A673 (cell line): ENCODE measurements around the gene SLC25A5. TPM values are rescaled to one million over a fixed set of nuclear protein-coding genes. Genes with fewer than 3 reads are reported as not detected.
"Not testable (repeated sequence)": the region's sequence is repeated elsewhere in the genome, so short reads cannot be mapped to it uniquely, and the experiment has no call there.

Experiments used
- BruUV-seq: library from RNA; stranded (reverse); fragments of 400-500 nt; replicated peaks from 2 replicates; lab custom pipeline; 2021; lab: Mats Ljungman, UMichigan
- CTCF ChIA-PET: fragments of 300-600 bp; sonication (Branson Sonifier 250); formaldehyde crosslinking; loops from one replicate; lab custom pipeline; 2022; ENCODE audit warnings: antibody characterized with exemption; lab: Charles Lee
- POLR2A ChIA-PET: fragments of 300-600 bp; sonication (Branson Sonifier 250); formaldehyde crosslinking; loops from one replicate; lab custom pipeline; 2022; ENCODE audit warnings: antibody characterized with exemption; ENCODE audit not compliant: low non-redundant PET; lab: Charles Lee
- DNase-seq: peaks from one replicate; pipeline ENCODE4 v3.0.0-alpha.2; 2015; ENCODE audit warnings: low spot score
- H3K27ac ChIP-seq: fragments of 200-600 bp; sonication (generic); 2 replicates; pipeline ENCODE4 v1.5.1; 2016; ENCODE audit warnings: mixed run types, low read depth, mild to moderate bottlenecking, mixed read lengths, antibody characterized with exemption, low read length; ENCODE audit not compliant: poor library complexity, severe bottlenecking
- H3K27me3 ChIP-seq: fragments of 200-600 bp; sonication (generic); replicated peaks from 2 replicates; pipeline ENCODE4 v1.6.1; 2017; ENCODE audit warnings: mixed run types, low read depth, mild to moderate bottlenecking, mixed read lengths, antibody characterized with exemption, low read length; ENCODE audit not compliant: insufficient read depth, poor library complexity
- H3K36me3 ChIP-seq: fragments of 200-600 bp; sonication (generic); 2 replicates; pipeline ENCODE4 v1.6.1; 2016; ENCODE audit warnings: mixed run types, mild to moderate bottlenecking, mixed read lengths, antibody characterized with exemption, low read length; ENCODE audit not compliant: insufficient read depth, poor library complexity, severe bottlenecking
- H3K4me1 ChIP-seq: fragments of 200-600 bp; sonication (generic); 2 replicates; pipeline ENCODE4 v1.6.1; 2017; ENCODE audit warnings: mixed run types, mild to moderate bottlenecking, mixed read lengths, antibody characterized with exemption, low read length; ENCODE audit not compliant: insufficient read depth, poor library complexity, severe bottlenecking
- H3K4me3 ChIP-seq: fragments of 200-600 bp; sonication (generic); 2 replicates; pipeline ENCODE4 v1.5.1; 2016; ENCODE audit warnings: low read depth, mixed run types, mild to moderate bottlenecking, mixed read lengths, low read length; ENCODE audit not compliant: poor library complexity, severe bottlenecking
- H3K9me3 ChIP-seq: fragments of 200-600 bp; sonication (generic); 2 replicates; pipeline ENCODE4 v1.6.1; 2016; ENCODE audit warnings: mixed run types, low read depth, mild to moderate bottlenecking, mixed read lengths, antibody characterized with exemption, low read length; ENCODE audit not compliant: poor library complexity, severe bottlenecking
- CTCF ChIP-seq: fragments of 300-800, 200-600 bp; sonication (generic); conservative IDR thresholded peaks from 2 replicates; pipeline ENCODE4 v1.5.1; 2017; ENCODE audit warnings: low read depth, mild to moderate bottlenecking, antibody characterized with exemption, low read length, moderate library complexity, mixed read lengths
- EZH2 ChIP-seq: fragments of 200-600 bp; sonication (generic); IDR thresholded peaks from 2 replicates; pipeline ENCODE4 v1.6.1; 2017; ENCODE audit warnings: borderline replicate concordance, low read depth, mild to moderate bottlenecking, mixed read lengths, antibody characterized with exemption, low read length; ENCODE audit not compliant: poor library complexity, severe bottlenecking
- intact Hi-C: fragments of 100-400 bp; cut with micrococcal nuclease; formaldehyde crosslinking; loops from one replicate; pipeline ENCODE4 v1.10.0; 2022; ENCODE audit not compliant: unreplicated experiment
- total RNA-seq: library from RNA; stranded (reverse); gene quantifications from 2 replicates; pipeline ENCODE4 v1.2.3, GENCODE V29; 2021

SLC25A5 gene
- total RNA-seq, 1 experiment from 2014 or later: 368 TPM

GRCh38 chrX:119427024-119427794 lies 41.0 kb upstream of the SLC25A5 start:
- Histone ChIP-seq H3K36me3 (no peaks in the 10 kb centered on the region), H3K27ac (no peak overlapping the region), H3K9me3 (no peaks in the 10 kb centered on the region), H3K4me1 (no peaks in the 10 kb centered on the region), H3K27me3 (no peaks in the 10 kb centered on the region), H3K4me3 (no peak overlapping the region)
- POLR2A ChIA-PET: no interaction called here
- no peak for TF ChIP-seq EZH2
- no peak for TF ChIP-seq CTCF
- no TSS peak for BruUV-seq
- CTCF ChIA-PET: no interaction called here
- no peak for DNase-seq
- intact Hi-C loops: no loop called here

GRCh38 chrX:119427795-119428185 lies 40.5 kb upstream of the SLC25A5 start:
- Histone ChIP-seq H3K27me3 (no peaks in the 10 kb centered on the region), H3K4me1 (no peaks in the 10 kb centered on the region), H3K9me3 (no peaks in the 10 kb centered on the region), H3K4me3 (no peak overlapping the region), H3K27ac (no peak overlapping the region), H3K36me3 (no peaks in the 10 kb centered on the region)
- no peak for DNase-seq
- intact Hi-C loops: no loop called here
- ChIA-PET POLR2A (no interaction called here), CTCF (no interaction called here)
- no TSS peak for BruUV-seq
- TF ChIP-seq EZH2 (no peak), CTCF (no peak)

GRCh38 chrX:119429471-119429870 lies 38.8 kb upstream of the SLC25A5 start:
- TF ChIP-seq CTCF (no peak), EZH2 (no peak)
- H3K36me3 ChIP-seq: no peaks in the 10 kb centered on the region
- no peaks in the 10 kb centered on the region for H3K9me3 ChIP-seq
- ChIA-PET CTCF (no interaction called here), POLR2A (no interaction called here)
- DNase-seq: no peak
- no TSS peak for BruUV-seq
- no peak overlapping the region for H3K27ac ChIP-seq
- H3K4me1 ChIP-seq: no peaks in the 10 kb centered on the region
- H3K4me3 ChIP-seq: no peak overlapping the region
- intact Hi-C loops: no loop called here
- no peaks in the 10 kb centered on the region for H3K27me3 ChIP-seq

GRCh38 chrX:119441295-119441694 lies 26.9 kb upstream of the SLC25A5 start:
- intact Hi-C loops, BruUV-seq, CTCF ChIA-PET, H3K9me3 ChIP-seq, H3K36me3 ChIP-seq, POLR2A ChIA-PET, H3K4me3 ChIP-seq, DNase-seq, H3K27ac ChIP-seq, H3K27me3 ChIP-seq, H3K4me1 ChIP-seq: not testable (repeated sequence)
